GM12874 (cell line): ENCODE data around the gene SLAMF7.

Experiments
- TF ChIP-seq, protein P1 (sequence below): IDR thresholded peaks from 2 replicates; pipeline ENCODE4 v1.5.1; 2011; ENCODE audit warnings: low read depth, mild to moderate bottlenecking, control low read depth, low read length, moderate library complexity; ENCODE audit not compliant: insufficient read depth

The SLAMF7 gene

DNA sequence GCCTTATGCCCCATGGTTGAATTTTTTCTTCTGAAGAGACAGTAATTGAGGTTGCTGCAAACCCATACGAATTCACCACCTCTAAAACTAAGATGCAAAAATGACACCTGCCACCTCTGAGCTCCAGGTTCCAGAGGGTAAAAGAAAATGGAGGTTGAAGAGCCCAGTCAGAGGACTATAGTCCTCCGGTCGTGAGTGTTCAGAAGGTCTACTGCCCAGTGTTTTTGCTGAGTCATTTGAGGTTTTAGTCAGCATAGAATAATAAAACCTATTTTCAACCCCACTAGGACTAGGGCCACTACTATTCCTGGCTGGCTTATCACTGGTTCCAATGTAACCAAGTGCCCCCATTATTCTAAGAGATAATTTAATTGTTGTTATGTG, 12.9 kb upstream of the SLAMF7 start:
- TF ChIP-seq, protein P1, sequence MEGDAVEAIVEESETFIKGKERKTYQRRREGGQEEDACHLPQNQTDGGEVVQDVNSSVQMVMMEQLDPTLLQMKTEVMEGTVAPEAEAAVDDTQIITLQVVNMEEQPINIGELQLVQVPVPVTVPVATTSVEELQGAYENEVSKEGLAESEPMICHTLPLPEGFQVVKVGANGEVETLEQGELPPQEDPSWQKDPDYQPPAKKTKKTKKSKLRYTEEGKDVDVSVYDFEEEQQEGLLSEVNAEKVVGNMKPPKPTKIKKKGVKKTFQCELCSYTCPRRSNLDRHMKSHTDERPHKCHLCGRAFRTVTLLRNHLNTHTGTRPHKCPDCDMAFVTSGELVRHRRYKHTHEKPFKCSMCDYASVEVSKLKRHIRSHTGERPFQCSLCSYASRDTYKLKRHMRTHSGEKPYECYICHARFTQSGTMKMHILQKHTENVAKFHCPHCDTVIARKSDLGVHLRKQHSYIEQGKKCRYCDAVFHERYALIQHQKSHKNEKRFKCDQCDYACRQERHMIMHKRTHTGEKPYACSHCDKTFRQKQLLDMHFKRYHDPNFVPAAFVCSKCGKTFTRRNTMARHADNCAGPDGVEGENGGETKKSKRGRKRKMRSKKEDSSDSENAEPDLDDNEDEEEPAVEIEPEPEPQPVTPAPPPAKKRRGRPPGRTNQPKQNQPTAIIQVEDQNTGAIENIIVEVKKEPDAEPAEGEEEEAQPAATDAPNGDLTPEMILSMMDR = no peak

DNA sequence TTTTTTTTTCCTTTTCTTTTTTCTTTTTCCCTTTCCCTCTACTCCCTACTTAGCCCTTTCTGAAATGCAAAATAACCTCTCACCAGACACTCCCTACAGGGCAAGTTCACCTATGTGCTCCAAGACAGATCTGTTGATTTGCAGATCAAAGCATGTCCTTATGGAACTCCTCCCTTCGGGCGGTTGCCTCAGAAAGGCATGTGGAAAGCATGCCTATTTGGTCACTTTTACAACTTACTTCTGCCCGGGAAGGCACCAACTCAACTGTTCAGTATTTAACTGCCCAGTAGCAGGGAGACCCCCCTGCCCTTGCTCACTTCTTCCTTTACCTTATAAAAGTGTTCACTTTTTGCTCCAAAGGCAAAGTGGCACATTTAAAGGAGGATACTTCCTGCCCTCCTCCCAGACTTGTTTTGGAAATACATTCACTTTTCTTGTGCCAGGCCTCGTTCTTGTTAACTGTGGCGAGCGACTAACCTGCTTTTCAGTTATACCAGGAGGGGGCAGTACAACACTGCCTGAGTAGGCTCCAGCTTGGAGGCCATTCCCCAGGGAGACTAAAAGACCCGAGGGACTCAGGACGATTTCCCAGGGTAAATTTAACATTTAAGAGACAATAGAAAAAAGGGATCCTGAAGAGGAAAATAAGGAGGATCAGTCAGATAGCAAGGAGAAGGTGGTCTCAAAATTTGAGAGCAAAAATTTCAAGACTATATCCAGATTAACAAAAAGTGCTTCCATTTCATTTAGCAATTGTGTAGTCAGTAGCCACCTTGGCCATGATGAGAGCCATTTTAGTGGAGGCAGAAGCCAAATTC, 12.3 kb upstream of the SLAMF7 start:
- TF ChIP-seq, protein P1 = peak; percentile 67

DNA sequence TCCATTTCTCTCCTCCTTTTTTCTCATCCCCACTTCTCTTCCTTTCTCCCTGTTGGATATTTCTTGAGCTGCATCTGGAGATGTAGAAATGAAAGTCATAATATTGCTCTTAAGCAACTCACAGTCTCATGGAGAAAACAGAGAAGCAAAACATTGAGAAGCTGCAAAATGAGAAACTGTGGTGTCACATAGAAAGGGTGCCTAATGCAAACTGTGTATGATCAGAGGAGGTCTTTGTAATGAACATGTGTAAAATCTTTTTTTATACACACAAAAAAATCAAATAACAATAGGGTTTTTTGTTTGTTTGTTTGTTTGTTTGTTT, 11.8 kb upstream of the SLAMF7 start:
- TF ChIP-seq, protein P1 = no peak

DNA sequence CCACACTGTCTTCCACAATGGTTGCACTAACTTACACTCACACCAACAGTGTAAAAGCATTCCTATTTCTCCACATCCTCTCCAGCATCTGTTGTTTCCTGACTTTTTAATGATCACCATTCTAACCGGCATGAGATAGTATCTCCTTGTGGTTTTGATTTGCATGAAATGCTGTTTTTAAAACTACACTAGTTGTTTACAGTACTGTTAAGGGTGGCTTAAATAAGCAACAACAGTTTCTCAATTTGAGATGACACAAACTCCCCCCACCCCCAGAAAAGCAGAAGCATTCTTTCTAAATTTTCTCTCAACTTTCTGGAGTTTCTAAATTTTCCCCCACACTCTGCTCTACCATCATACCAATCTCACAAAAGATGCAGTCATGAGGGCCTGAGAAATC, 7.1 kb upstream of the SLAMF7 start:
- TF ChIP-seq, protein P1 = no peak

DNA sequence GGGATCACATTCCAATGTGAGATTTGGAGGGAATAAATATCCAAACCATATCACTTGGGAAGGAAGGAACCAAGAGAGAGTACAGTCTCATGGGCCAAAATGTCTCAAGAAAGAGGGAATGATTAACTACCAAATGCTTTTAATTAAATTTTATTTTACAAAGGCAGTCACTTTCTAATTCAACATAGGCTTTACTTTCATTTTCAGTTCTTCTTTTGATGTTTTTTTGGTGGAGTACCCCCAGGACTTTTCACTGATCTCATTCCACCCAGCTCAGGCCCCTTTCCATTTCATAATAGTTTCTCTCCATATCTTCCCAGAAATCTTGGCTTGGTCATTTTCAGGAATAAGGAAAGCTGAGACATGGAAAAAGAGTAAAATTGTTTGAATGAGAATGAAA, 5.1 kb upstream of the SLAMF7 start:
- TF ChIP-seq, protein P1 = no peak

DNA sequence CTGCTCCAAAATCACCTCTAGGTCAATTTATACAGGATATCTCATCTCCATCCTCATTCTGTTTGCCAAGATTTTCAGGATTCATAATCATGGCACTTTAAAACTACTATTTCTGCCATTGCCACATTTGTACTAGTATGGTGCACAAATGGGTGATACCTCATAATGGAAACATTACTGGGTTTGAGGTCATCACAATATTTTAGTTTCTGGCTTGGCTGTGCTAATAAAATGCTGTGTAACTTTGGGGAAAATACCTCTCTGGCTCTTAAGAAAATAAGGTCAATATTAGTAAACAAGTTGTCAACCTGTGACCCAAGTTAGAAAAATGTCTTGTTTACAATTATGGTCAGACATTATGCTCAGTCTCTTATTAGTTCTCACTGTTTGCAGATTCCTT, 4.7 kb upstream of the SLAMF7 start:
- TF ChIP-seq, protein P1 = no peak

DNA sequence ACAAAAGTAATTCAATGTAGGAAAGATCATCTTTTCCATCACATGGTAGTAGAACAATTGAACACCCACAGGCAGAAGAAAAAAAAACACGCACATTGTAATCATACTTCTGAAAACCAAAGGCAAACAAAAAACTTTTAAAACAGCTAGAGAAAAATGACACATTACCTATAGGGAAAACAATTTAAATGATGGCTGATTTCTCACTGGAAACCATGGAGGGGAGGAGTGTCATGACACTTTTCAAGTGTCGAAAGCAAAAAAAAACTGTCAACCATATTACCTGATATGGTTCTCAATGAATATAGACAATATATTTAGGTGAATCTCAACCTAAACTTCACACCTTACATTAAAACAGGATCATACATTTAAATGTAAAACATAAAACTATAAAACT, 776 bp upstream of the SLAMF7 start:
- TF ChIP-seq, protein P1 = no peak
